GM12865 (cell line): ENCODE results near the gene DHX57.

Experiments
- DNase-seq: peaks from one replicate; pipeline ENCODE4 v3.0.0; 2010; ENCODE audit warnings: low read depth
- H3K4me3 ChIP-seq: 2 replicates; pipeline ENCODE4 v1.5.1; 2011; ENCODE audit warnings: mild to moderate bottlenecking, low read depth, low read length, control low read depth
- TF ChIP-seq, protein P1 (sequence below): IDR thresholded peaks from 2 replicates; pipeline ENCODE4 v1.5.1; 2011; ENCODE audit warnings: low read length, control low read depth, low read depth, inconsistent platforms; ENCODE audit not compliant: insufficient read depth; ENCODE audit errors: missing control alignments

The DHX57 gene

DNA sequence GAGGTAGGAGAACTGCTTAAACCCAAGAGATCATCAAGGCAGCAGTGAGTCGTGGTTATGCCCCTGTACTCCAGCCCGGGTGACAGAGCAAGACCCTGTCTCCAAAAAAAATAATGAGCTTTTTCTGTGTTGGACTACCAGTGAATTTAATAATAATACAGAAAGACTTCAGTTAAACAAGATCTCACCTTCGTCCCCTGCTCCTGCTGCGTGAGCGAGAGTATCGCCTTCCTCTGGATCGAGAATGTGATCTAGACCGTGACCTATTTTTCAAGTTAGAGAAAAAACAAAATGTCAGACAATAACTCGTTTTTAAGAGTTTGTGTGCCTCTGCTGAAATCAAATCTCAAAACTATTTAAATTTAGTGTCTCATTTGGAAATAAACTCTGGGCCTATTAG, 127.3 kb downstream of the DHX57 start:
- H3K4me3 ChIP-seq: no peak overlapping the region
- TF ChIP-seq, protein P1, sequence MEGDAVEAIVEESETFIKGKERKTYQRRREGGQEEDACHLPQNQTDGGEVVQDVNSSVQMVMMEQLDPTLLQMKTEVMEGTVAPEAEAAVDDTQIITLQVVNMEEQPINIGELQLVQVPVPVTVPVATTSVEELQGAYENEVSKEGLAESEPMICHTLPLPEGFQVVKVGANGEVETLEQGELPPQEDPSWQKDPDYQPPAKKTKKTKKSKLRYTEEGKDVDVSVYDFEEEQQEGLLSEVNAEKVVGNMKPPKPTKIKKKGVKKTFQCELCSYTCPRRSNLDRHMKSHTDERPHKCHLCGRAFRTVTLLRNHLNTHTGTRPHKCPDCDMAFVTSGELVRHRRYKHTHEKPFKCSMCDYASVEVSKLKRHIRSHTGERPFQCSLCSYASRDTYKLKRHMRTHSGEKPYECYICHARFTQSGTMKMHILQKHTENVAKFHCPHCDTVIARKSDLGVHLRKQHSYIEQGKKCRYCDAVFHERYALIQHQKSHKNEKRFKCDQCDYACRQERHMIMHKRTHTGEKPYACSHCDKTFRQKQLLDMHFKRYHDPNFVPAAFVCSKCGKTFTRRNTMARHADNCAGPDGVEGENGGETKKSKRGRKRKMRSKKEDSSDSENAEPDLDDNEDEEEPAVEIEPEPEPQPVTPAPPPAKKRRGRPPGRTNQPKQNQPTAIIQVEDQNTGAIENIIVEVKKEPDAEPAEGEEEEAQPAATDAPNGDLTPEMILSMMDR: no peak

DNA sequence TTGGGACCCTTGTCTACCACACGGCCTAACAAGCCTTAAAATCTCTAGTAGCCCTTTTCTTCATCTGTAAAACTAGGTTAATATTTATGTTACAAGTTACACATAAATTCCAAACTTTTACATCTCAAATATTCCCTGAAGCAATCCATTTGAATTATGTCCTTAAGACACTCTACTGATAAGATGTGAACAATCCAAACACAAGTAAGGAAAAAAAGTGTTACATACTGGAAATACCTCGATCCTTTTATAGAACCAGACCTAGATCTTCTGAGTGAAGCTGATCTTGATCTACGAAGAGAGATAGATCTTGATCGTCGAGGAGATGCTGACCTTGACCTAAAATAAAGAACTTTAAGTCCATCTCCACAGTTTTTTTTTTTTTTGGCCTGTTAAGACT, 127.9 kb downstream of the DHX57 start:
- TF ChIP-seq, protein P1: no peak
- DNase-seq: no peak
- no peak overlapping the region for H3K4me3 ChIP-seq

More for the DNA sequence above, 127.3 kb downstream of the DHX57 start:
- DNase-seq: no peak
